ENCODE results near the gene PKD1. TPM values are rescaled to one million over a fixed set of nuclear protein-coding genes. Genes with fewer than 3 reads are reported as not detected.

The PKD1 gene
- total RNA-seq, 1 experiment from 2014 or later: 82.0 TPM

DNA sequence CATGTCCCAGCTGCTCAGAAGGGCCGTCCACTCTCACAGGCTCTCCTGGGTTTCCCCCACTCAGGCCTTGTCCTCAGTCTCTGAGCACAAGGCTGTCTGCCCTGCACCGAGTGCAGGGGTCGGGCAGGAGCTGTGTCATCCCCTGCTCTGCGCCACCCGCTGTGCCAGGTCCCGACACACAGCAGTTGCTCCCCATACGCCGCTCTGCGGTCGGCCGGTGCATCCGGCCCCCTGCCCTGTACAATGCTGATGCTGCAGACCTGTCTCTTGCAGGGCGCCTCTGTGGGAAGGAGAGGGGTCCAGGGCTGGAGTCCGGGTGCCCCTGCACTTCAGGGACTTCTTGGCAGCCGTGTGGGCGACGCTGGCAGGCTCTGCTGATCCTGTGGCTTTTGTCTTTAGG lies 81.8 kb downstream of the PKD1 start:
- intact Hi-C loops (cut with micrococcal nuclease; ENCODE audit: unreplicated experiment): no loop called here
- CTCF ChIA-PET: no interaction called here
- no peak overlapping the region for H3K4me3 Mint-ChIP-seq (ENCODE audit: low read depth, unreplicated experiment)
- H3K27me3 Mint-ChIP-seq (ENCODE audit: unreplicated experiment): no peaks in the 10 kb centered on the region
- H3K36me3 Mint-ChIP-seq (ENCODE audit: insufficient read depth, unreplicated experiment): peaks cover 53% of the 10 kb centered on the region
- no peak overlapping the region for H3K27ac Mint-ChIP-seq (ENCODE audit: unreplicated experiment)
- H3K9me3 Mint-ChIP-seq (ENCODE audit: low read depth, unreplicated experiment): no peaks in the 10 kb centered on the region
- no TSS peak for BruUV-seq (replicated peaks)
- no peak for DNase-seq
- TF ChIP-seq, protein P1, sequence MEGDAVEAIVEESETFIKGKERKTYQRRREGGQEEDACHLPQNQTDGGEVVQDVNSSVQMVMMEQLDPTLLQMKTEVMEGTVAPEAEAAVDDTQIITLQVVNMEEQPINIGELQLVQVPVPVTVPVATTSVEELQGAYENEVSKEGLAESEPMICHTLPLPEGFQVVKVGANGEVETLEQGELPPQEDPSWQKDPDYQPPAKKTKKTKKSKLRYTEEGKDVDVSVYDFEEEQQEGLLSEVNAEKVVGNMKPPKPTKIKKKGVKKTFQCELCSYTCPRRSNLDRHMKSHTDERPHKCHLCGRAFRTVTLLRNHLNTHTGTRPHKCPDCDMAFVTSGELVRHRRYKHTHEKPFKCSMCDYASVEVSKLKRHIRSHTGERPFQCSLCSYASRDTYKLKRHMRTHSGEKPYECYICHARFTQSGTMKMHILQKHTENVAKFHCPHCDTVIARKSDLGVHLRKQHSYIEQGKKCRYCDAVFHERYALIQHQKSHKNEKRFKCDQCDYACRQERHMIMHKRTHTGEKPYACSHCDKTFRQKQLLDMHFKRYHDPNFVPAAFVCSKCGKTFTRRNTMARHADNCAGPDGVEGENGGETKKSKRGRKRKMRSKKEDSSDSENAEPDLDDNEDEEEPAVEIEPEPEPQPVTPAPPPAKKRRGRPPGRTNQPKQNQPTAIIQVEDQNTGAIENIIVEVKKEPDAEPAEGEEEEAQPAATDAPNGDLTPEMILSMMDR (IDR thresholded peaks at IDR 0.05; ENCODE audit: unreplicated experiment): no peak
- H3K4me1 Mint-ChIP-seq (ENCODE audit: low read depth, unreplicated experiment): peaks cover 1% of the 10 kb centered on the region

DNA sequence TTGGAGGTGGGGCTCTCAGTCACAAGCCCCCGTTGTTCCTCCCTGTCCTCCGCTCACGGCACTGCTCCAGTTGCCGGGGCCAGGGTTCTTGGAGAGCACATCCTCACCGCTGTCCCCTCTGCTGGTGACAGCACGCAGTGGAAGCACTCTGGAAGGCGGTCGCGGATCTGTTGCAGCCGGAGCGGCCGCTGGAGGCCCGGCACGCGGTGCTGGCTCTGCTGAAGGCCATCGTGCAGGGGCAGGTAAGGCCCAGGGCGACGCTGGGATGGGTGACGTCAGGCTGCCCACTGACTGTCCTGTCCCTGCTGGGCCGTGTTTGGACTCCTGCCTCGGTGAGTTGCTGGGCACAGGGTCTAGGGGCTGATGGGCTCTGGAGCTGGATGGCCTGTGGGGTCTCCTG lies 82.5 kb downstream of the PKD1 start:
- BruUV-seq (replicated peaks): no TSS peak
- intact Hi-C loops (cut with micrococcal nuclease; ENCODE audit: unreplicated experiment): no loop called here
- TF ChIP-seq, protein P1 (IDR thresholded peaks at IDR 0.05; ENCODE audit: unreplicated experiment): no peak
- Mint-ChIP-seq H3K27me3 (ENCODE audit: unreplicated experiment) (no peaks in the 10 kb centered on the region), H3K4me1 (ENCODE audit: low read depth, unreplicated experiment) (peaks cover 7% of the 10 kb centered on the region), H3K4me3 (ENCODE audit: low read depth, unreplicated experiment) (no peak overlapping the region), H3K9me3 (ENCODE audit: low read depth, unreplicated experiment) (no peaks in the 10 kb centered on the region), H3K36me3 (ENCODE audit: insufficient read depth, unreplicated experiment) (peaks cover 54% of the 10 kb centered on the region), H3K27ac (ENCODE audit: unreplicated experiment) (no peak overlapping the region)
- no peak for DNase-seq
- CTCF ChIA-PET: interaction anchor here (0.6 to 1.0 kb wide), 2 partner anchors 88 to 1213 kb away, joined by 3 read pairs; no protein-coding TSS in a partner anchor

DNA sequence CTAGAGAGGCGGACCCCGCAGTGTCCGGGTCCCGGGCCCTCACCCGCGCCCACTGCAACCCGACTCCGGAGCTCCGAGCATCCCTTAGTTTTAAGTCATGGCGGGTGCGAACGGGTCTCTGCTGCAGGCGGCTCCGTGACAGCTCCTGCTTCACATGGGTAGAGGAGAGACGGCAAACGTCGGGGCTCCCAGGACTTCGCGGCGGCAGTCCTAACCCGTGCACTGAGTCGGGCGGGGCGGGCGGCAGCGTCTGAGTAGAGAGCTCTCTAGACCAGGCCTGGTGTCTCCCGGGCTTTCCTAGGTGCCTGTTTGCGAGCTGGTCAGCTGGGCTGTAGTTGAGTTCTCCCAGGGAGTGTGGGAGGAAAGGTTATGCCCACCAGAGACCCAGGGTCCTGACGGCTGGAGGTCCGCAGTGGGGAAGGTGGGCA lies 87.6 kb downstream of the PKD1 start:
- Mint-ChIP-seq H3K4me3 (ENCODE audit: low read depth, unreplicated experiment) (peak overlapping the region; percentile 75), H3K27me3 (ENCODE audit: unreplicated experiment) (no peaks in the 10 kb centered on the region), H3K9me3 (ENCODE audit: low read depth, unreplicated experiment) (no peaks in the 10 kb centered on the region), H3K36me3 (ENCODE audit: insufficient read depth, unreplicated experiment) (peaks cover 48% of the 10 kb centered on the region), H3K4me1 (ENCODE audit: low read depth, unreplicated experiment) (peaks cover 24% of the 10 kb centered on the region), H3K27ac (ENCODE audit: unreplicated experiment) (peak overlapping the region; percentile 36)
- CTCF ChIA-PET: interaction anchor here (0.6 to 1.3 kb wide), 9 partner anchors 9 to 851 kb away, joined by 3 to 7 read pairs (median 3); partner anchors contain the start of gene TRAF7
- TF ChIP-seq, protein P1 (IDR thresholded peaks at IDR 0.05; ENCODE audit: unreplicated experiment): no peak
- no peak for DNase-seq
- no TSS peak for BruUV-seq (replicated peaks)
- intact Hi-C loops (cut with micrococcal nuclease; ENCODE audit: unreplicated experiment): no loop called here

DNA sequence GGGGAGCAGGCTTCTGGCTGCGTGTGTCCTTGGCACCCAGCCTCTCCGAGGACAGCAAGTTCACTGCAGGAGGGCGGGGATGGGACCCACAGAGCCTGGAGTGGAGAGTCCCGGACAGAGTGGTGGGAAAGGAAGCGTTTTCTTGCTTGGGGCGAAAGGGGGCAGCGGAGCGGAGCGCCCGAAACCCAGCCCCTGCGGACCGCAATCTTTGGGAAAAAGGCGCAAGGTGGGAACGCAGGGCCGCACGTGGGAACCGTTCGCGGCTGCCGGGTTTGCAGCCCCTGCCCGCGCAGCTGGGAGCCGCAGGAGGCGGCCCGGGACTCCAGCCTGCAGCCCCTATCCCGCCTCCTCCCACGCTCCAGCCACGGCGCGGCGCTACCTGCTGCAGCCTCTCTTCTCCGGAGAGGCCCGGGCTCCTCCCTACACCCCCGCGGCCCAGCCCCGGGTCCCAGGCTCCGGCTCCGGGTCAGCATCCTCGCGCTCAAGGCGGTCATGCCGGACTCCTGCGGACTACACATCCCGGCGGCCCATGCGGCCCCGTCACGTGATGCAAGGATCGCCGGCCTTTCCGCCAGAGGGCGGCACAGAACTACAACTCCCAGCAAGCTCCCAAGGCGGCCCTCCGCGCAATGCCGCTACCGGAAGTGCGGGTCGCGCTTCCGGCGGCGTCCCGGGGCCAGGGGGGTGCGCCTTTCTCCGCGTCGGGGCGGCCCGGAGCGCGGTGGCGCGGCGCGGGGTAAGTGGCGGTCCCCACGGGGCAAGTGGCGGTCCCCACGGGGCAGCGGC lies 88.2 kb downstream of the PKD1 start, which contains the start of the genes NTHL1 and TSC2:
Gene NTHL1 (minus strand): TSS at position 505 of the 786 bp plus-strand sequence. CDS start 11 bp downstream, at position 494.
Gene TSC2 (plus strand): TSS at position 656 of the 786 bp plus-strand sequence. CDS start 631 bp downstream, outside the sequence.
- peaks cover 53% of the 10 kb centered on the region for H3K36me3 Mint-ChIP-seq (ENCODE audit: insufficient read depth, unreplicated experiment)
- TF ChIP-seq, protein P1 (IDR thresholded peaks at IDR 0.05; ENCODE audit: unreplicated experiment): peak; percentile 67
- CTCF ChIA-PET: interaction anchor here (0.6 to 1.3 kb wide), 10 partner anchors 10 to 852 kb away, joined by 3 to 7 read pairs (median 4); partner anchors contain the start of gene TRAF7

More for the DNA sequence above, 88.2 kb downstream of the PKD1 start, which contains the start of the genes NTHL1 and TSC2:
- Mint-ChIP-seq H3K9me3 (ENCODE audit: low read depth, unreplicated experiment) (no peaks in the 10 kb centered on the region), H3K4me3 (ENCODE audit: low read depth, unreplicated experiment) (peak within 1 kb of the TSS; percentile 75), H3K27ac (ENCODE audit: unreplicated experiment) (peak within 1 kb of the TSS; percentile 36), H3K4me1 (ENCODE audit: low read depth, unreplicated experiment) (peaks cover 27% of the 10 kb centered on the region), H3K27me3 (ENCODE audit: unreplicated experiment) (no peaks in the 10 kb centered on the region)
- peak; percentile 99 for DNase-seq
- BruUV-seq (replicated peaks): no TSS peak
- intact Hi-C loops (cut with micrococcal nuclease; ENCODE audit: unreplicated experiment): no loop called here
